NK-92 (cell line): Measurements from ENCODE around the gene HHATL.

Experiments
- DNase-seq: peaks from one replicate; lab custom pipeline; 2025; ENCODE audit not compliant: unreplicated experiment; lab: John Stamatoyannopoulos, UW

HHATL gene, protein sequence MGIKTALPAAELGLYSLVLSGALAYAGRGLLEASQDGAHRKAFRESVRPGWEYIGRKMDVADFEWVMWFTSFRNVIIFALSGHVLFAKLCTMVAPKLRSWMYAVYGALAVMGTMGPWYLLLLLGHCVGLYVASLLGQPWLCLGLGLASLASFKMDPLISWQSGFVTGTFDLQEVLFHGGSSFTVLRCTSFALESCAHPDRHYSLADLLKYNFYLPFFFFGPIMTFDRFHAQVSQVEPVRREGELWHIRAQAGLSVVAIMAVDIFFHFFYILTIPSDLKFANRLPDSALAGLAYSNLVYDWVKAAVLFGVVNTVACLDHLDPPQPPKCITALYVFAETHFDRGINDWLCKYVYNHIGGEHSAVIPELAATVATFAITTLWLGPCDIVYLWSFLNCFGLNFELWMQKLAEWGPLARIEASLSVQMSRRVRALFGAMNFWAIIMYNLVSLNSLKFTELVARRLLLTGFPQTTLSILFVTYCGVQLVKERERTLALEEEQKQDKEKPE

GRCh38 chr3:42702066-42702951 is at the start of gene HHATL:
Gene HHATL, minus strand, starts transcription at chr3:42702798. Its CDS starts 1,972 bp downstream, at chr3:42700826.
- DNase-seq, result no peak

DNA sequence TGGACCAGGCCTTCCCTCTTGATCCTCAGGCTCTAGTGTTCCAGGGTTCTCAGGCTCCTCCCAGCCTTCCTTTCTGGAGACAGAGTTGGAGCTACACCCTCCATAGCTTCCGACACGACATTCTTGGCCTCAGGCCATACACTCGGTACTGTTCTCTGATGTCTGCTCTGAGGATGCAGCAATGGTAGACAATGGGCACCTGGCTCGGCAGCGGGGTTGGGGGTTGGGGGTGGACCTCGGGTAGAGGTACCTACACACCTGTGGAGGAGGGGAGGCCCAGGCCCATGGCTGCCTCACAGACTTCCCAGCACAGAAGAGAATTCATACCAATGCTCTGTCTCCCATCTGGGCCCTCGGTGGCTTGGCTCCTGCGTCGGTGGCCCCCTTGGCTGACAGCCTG is 49.0 kb upstream of the HHATL start:
- no peak for DNase-seq

GRCh38 chr3:42750834-42751233 is 48.2 kb upstream of the HHATL start:
- no peak for DNase-seq

DNA sequence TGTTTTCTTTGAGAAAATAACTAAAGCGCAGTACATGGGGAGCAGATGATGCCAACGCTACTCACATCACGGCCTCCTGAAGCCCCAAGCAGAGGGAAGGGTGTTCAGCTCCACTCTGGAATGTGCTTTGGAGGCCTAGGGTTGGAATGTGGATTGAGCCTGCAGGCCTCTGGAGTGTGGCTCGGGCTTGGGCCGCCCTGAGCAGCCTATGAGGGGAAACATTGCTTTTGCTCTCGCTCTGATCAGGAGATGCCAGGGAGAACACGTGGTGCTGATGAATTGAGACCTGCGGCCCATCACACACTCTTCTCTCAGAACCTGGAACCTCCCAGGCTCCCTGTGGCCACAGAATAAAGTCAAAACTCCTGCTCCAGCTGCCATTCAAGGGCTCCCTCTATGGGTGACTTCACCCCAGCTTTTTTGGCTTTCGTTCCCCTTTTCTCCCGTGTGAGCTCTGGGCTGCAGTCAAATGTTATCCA is 47.2 kb upstream of the HHATL start:
- no peak for DNase-seq

DNA sequence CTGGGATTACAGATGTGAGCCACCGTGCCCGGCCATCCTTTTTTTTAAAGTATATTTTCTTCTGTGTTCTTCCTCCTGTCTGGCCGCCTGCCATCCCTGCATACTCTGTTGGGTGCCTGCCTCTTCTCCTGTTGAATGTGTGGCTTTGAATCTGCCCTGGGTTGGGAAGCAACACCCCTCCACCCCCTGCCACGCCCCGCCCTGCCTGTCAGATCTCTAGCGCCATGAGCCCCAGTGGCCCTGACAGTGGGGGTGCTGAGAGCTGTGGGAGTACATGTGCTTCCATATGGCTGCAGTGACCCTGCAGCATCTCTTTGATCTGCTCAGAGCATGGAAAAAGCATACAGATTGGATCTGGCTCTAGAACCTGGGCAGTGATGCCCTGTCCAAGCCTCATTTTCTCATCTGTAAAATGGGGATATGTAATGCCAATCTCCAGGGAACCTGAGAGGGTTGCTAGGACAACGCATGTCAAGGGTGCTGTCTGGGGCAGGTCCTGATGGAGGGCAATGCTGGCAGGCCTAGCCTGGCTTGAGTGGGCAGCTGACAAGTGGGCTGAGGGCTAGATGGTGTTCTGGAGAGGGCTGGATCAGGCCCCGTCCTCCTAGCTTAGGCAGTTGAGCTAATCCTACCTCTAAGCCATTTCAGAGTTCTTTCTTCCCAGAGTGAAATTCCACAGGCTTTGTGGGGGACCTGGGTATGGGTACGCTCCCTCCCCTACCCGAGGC is 46.6 kb upstream of the HHATL start:
- no peak for DNase-seq

GRCh38 chr3:42747581-42747980 is 45.0 kb upstream of the HHATL start:
- DNase-seq, result no peak

- no peak for DNase-seq
Observed at GRCh38 chr3:42746455-42747450, 44.2 kb upstream of the HHATL start.

DNA sequence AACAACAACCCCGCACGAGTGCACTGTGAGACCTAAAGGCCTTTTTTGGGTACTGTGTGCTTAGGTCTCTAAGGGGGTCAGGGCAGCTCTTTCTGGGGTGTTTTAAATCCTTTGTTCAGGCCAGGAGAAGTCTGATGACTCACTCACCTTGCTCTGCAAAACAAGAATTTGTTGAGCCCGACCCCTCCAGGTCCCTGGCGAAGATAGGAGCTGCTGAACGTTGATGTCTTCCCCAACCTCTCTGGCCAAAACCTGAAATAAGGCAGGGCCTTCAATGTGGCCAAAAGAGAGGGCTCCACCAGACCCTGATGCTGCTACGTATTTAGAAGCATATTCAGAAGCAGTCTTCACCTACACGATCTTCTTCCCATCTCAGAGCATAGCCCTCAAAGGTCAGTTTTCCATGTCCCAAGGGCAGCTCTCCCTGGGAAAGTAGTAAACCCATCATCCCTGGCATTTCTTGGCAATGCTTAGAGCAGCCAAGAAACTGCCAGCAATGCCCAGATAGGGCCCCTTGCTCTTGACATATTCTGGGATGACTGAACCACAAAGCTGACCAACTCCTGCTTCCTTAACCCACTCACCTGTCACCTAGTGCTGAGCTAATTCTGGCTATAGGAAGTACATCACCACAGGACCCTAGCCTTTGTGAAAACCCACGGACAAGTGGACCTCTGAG is 43.3 kb upstream of the HHATL start:
- no peak for DNase-seq

GRCh38 chr3:42745291-42745745 is 42.7 kb upstream of the HHATL start:
- DNase-seq, result no peak

- no peak for DNase-seq
Observed at GRCh38 chr3:42743204-42743995, 40.8 kb upstream of the HHATL start.

DNA sequence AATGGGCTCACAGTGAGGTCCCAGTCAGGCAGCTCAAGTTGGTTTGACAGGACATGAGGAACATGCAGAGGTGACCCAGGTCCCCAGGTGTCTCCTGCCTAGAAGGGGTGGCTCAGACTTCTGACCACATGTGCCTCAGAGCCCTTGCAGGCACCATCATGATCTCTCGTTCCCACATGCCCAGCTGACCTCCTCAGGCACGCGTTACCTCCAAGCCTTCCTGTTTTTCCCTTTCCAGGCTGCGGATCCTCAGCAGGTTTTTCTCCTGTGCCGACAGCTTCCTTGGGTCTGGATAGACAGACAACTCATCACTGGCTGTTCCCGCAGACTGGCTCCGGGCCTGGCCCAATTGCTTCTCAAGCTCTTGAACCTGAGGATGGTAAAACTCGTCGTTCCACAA is 40.1 kb upstream of the HHATL start:
- no peak for DNase-seq

DNA sequence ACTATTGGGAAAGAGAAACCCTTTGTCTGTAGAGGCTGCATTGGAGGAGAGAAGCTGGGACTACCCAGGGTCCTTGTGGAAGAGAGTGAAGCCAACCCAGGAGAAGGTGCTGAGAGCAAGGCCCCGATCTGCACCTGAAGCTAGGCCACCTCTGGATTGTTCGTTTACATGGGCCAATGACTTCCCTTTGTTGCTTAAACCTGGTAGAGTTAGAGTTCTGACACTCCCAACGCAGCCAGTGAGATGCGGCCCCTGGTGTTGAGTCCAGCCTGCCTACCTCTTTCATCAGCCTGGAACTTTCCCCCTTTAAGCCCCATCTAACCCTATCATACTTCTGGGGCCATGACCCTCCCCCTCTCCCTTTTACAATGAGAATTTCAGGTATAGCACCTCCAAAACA is 39.7 kb upstream of the HHATL start:
- no peak for DNase-seq

GRCh38 chr3:42741796-42742195 is 39.2 kb upstream of the HHATL start:
- no peak for DNase-seq

GRCh38 chr3:42739401-42740158 is 37.0 kb upstream of the HHATL start:
- no peak for DNase-seq

GRCh38 chr3:42736531-42736930 is 33.9 kb upstream of the HHATL start:
- no peak for DNase-seq

GRCh38 chr3:42736081-42736480 is 33.5 kb upstream of the HHATL start:
- DNase-seq, result no peak

DNA sequence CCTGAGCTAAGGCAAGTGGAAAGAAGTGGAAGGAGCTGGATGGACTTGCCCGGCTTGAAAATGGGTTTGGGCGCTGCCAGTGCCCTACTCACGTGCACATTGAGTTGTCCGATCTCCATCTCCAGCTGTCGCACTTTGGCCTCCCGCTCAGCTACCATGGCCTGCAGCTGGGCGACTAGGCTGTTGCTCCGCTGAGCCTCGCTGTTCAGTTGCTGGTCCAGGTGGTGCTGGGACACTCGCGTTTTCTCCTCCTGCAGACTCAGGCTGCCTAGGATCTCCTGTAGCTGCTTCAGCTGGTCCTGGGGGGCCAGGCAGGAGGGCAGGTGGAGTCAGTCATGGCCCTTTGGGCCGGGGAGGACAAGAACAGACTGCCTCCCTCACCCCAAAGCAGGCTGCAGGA is 33.0 kb upstream of the HHATL start:
- DNase-seq, result no peak

DNA sequence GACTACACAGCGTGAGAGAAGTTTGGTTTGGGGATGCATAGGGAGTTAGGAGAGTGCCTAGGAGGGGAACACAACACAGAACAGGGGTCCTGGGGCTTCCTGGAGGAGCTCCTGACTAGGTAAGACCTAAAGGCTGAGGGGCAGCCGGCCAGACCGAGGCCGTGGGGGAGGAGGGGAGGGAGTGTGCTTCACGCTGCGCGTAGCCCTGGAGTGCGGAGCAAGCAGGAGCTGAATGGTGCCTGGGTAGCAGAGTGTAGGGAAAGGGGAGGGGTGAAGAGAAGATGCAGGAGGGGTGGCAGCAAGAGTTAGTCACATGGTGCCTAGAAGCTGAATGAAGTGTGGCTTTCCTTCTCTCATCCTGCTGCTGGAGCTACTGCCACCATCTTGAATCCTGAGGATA is 32.4 kb upstream of the HHATL start:
- DNase-seq, result no peak
